Suprapubic skin (tissue), 3 donors: ENCODE data around the gene SCNN1G.

Experiments used
- CTCF ChIP-seq, 2 donors: fragments of 200-600 bp in 1 of 2; fragments of 450-650 bp in 1 of 2; sonication (generic) in 1 of 2; IDR thresholded peaks; one replicate each; pipeline ENCODE4 v1.5.1; 2016 to 2019; ENCODE audit warnings: antibody characterized with exemption in 2 of 2, mild to moderate bottlenecking in 1 of 2, moderate library complexity in 1 of 2
- EP300 ChIP-seq: sonication (generic); formaldehyde crosslinking; IDR thresholded peaks from one replicate; pipeline ENCODE4 v1.6.1; 2017; ENCODE audit warnings: antibody characterized with exemption
- POLR2A ChIP-seq, 2 donors: fragments of 450-650 bp; IDR thresholded peaks; one replicate each; pipeline ENCODE4 v1.6.1; 2017; ENCODE audit warnings: antibody characterized with exemption in 2 of 2, mild to moderate bottlenecking in 2 of 2, moderate library complexity in 2 of 2

GRCh38 chr16:23185656-23186055 lies 3.1 kb downstream of the SCNN1G start:
- TF ChIP-seq CTCF (IDR thresholded peaks at IDR 0.05) (no peak), EP300 (no peak), POLR2A (IDR thresholded peaks at IDR 0.05) (no peak)
